Measurements from ENCODE around the gene BNIP3.

BNIP3 gene

GRCh38 chr10:131978366-131978765 is 3.4 kb downstream of the BNIP3 start:
- TF ChIP-seq ZNF274 (IDR thresholded peaks at IDR 0.05; ENCODE audit: low read depth, low read length) (no peak), YY1 (IDR thresholded peaks at IDR 0.05; ENCODE audit: insufficient read depth, insufficient read length) (no peak)
- no peak for DNase-seq (ENCODE audit: low read depth, low spot score)
- Histone ChIP-seq H3K9me3 (ENCODE audit: insufficient read depth, low read length) (no peaks in the 10 kb centered on the region), H3K4me1 (ENCODE audit: insufficient read depth, insufficient read length) (peaks cover 4% of the 10 kb centered on the region), H3K36me3 (ENCODE audit: insufficient read depth, insufficient read length, low read length) (peaks cover 6% of the 10 kb centered on the region), H3K27me3 (ENCODE audit: insufficient read depth, insufficient read length) (peaks cover 13% of the 10 kb centered on the region), H3K4me3 (ENCODE audit: insufficient read length, low read depth) (no peak overlapping the region), H3K9ac (ENCODE audit: insufficient read length, low read depth) (no peak overlapping the region)

- Histone ChIP-seq H3K9me3 (ENCODE audit: insufficient read depth, low read length) (no peaks in the 10 kb centered on the region), H3K9ac (ENCODE audit: insufficient read length, low read depth) (no peak overlapping the region), H3K4me3 (ENCODE audit: insufficient read length, low read depth) (no peak overlapping the region), H3K27me3 (ENCODE audit: insufficient read depth, insufficient read length) (peaks cover 5% of the 10 kb centered on the region), H3K36me3 (ENCODE audit: insufficient read depth, insufficient read length, low read length) (peaks cover 9% of the 10 kb centered on the region), H3K4me1 (ENCODE audit: insufficient read depth, insufficient read length) (peaks cover 4% of the 10 kb centered on the region)
- no peak for TF ChIP-seq ZNF274 (IDR thresholded peaks at IDR 0.05; ENCODE audit: low read depth, low read length)
- TF ChIP-seq SUZ12 (IDR thresholded peaks at IDR 0.05; ENCODE audit: extremely low read depth, insufficient read depth, insufficient read length) = no peak
- TF ChIP-seq YY1 (IDR thresholded peaks at IDR 0.05; ENCODE audit: insufficient read depth, insufficient read length) = no peak
- no peak for DNase-seq (ENCODE audit: low read depth, low spot score)
These were observed 4.2 kb downstream of the BNIP3 start for GRCh38 chr10:131977323-131978096.

GRCh38 chr10:131975796-131976195 is 5.9 kb downstream of the BNIP3 start:
- H3K9me3 ChIP-seq (ENCODE audit: insufficient read depth, low read length) = no peaks in the 10 kb centered on the region
- no peak for DNase-seq (ENCODE audit: low read depth, low spot score)
- H3K36me3 ChIP-seq (ENCODE audit: insufficient read depth, insufficient read length, low read length) = peaks cover 24% of the 10 kb centered on the region
- TF ChIP-seq ZNF274 (IDR thresholded peaks at IDR 0.05; ENCODE audit: low read depth, low read length) = no peak
- H3K27me3 ChIP-seq (ENCODE audit: insufficient read depth, insufficient read length) = no peaks in the 10 kb centered on the region
- H3K4me3 ChIP-seq (ENCODE audit: insufficient read length, low read depth) = no peak overlapping the region
- peaks cover 4% of the 10 kb centered on the region for H3K4me1 ChIP-seq (ENCODE audit: insufficient read depth, insufficient read length)
- H3K9ac ChIP-seq (ENCODE audit: insufficient read length, low read depth) = no peak overlapping the region

DNA sequence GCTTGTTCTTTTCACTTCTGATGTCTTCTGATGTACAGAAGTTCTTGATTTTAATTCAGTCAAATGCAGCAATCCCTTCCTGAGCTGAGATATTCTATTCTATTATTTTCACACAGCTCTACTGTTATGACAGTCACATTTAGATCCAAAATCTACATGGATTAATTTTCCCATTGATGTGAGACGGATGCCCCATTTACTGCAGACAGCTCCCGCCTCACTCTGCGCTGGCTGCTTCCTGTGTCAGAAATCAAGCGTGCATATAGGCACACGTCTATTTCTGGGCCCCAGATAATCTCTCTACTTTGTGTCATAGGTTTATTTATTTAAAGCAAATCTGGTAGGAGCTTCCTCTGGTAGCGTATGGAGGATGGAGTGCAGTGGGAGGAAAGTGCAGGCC is 6.7 kb downstream of the BNIP3 start:
- H3K9ac ChIP-seq (ENCODE audit: insufficient read length, low read depth) = no peak overlapping the region
- TF ChIP-seq SUZ12 (IDR thresholded peaks at IDR 0.05; ENCODE audit: extremely low read depth, insufficient read depth, insufficient read length) (no peak), YY1 (IDR thresholded peaks at IDR 0.05; ENCODE audit: insufficient read depth, insufficient read length) (no peak), ZNF274 (IDR thresholded peaks at IDR 0.05; ENCODE audit: low read depth, low read length) (no peak)

GRCh38 chr10:131974034-131974817 is 7.5 kb downstream of the BNIP3 start:
- no peak overlapping the region for H3K9ac ChIP-seq (ENCODE audit: insufficient read length, low read depth)
- no peak overlapping the region for H3K4me3 ChIP-seq (ENCODE audit: insufficient read length, low read depth)
- H3K4me1 ChIP-seq (ENCODE audit: insufficient read depth, insufficient read length) = peaks cover 2% of the 10 kb centered on the region
- TF ChIP-seq YY1 (IDR thresholded peaks at IDR 0.05; ENCODE audit: insufficient read depth, insufficient read length) (no peak), SUZ12 (IDR thresholded peaks at IDR 0.05; ENCODE audit: extremely low read depth, insufficient read depth, insufficient read length) (no peak), ZNF274 (IDR thresholded peaks at IDR 0.05; ENCODE audit: low read depth, low read length) (no peak)
- no peaks in the 10 kb centered on the region for H3K27me3 ChIP-seq (ENCODE audit: insufficient read depth, insufficient read length)
- DNase-seq (ENCODE audit: low read depth, low spot score) = no peak
- H3K36me3 ChIP-seq (ENCODE audit: insufficient read depth, insufficient read length, low read length) = peaks cover 40% of the 10 kb centered on the region
- no peaks in the 10 kb centered on the region for H3K9me3 ChIP-seq (ENCODE audit: insufficient read depth, low read length)

More for the DNA sequence above, 6.7 kb downstream of the BNIP3 start:
- H3K9me3 ChIP-seq (ENCODE audit: insufficient read depth, low read length) = no peaks in the 10 kb centered on the region
- DNase-seq (ENCODE audit: low read depth, low spot score) = no peak
- H3K36me3 ChIP-seq (ENCODE audit: insufficient read depth, insufficient read length, low read length) = peaks cover 32% of the 10 kb centered on the region
- peaks cover 4% of the 10 kb centered on the region for H3K4me1 ChIP-seq (ENCODE audit: insufficient read depth, insufficient read length)
- H3K27me3 ChIP-seq (ENCODE audit: insufficient read depth, insufficient read length) = no peaks in the 10 kb centered on the region
- H3K4me3 ChIP-seq (ENCODE audit: insufficient read length, low read depth) = no peak overlapping the region

GRCh38 chr10:131973160-131973951 is 8.4 kb downstream of the BNIP3 start:
- Histone ChIP-seq H3K4me1 (ENCODE audit: insufficient read depth, insufficient read length) (no peaks in the 10 kb centered on the region), H3K36me3 (ENCODE audit: insufficient read depth, insufficient read length, low read length) (peaks cover 48% of the 10 kb centered on the region), H3K9ac (ENCODE audit: insufficient read length, low read depth) (no peak overlapping the region), H3K9me3 (ENCODE audit: insufficient read depth, low read length) (no peaks in the 10 kb centered on the region), H3K27me3 (ENCODE audit: insufficient read depth, insufficient read length) (no peaks in the 10 kb centered on the region), H3K4me3 (ENCODE audit: insufficient read length, low read depth) (no peak overlapping the region)
- TF ChIP-seq ZNF274 (IDR thresholded peaks at IDR 0.05; ENCODE audit: low read depth, low read length) = no peak
- TF ChIP-seq YY1 (IDR thresholded peaks at IDR 0.05; ENCODE audit: insufficient read depth, insufficient read length) = no peak
- no peak for TF ChIP-seq SUZ12 (IDR thresholded peaks at IDR 0.05; ENCODE audit: extremely low read depth, insufficient read depth, insufficient read length)
- DNase-seq (ENCODE audit: low read depth, low spot score) = no peak
